ENCODE measurements around the gene SUN2.

Gene SUN2

GRCh38 chr22:38697425-38698089 is 58.2 kb downstream of the SUN2 start:
- DNase-seq (ENCODE audit: low read depth in 2 of 2), result no peak

GRCh38 chr22:38696606-38697424 is 59.0 kb downstream of the SUN2 start:
- DNase-seq (ENCODE audit: low read depth in 2 of 2), result no peak

- DNase-seq (ENCODE audit: low read depth in 2 of 2), result no peak
Measured at GRCh38 chr22:38694940-38695339, 60.9 kb downstream of the SUN2 start.

DNA sequence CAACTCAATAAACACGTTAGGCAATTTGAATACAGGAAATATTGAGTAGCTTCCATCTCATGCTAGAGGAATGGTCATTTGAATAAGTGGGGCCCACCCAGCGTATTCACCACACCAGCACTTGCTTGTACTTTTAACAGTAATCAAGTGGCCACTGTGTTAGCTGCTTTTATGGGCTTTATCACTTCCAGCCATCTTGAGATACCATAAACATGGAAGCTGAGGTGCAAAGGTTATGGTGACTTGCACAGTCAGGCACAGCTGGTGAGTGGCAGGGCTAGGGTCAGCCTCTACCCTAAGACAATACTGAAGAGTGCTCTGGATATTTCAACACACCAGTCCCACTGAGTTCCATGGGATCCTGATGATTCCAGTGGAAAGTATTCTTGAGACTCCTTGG is 61.7 kb downstream of the SUN2 start:
- DNase-seq (ENCODE audit: low read depth in 2 of 2), result no peak

GRCh38 chr22:38689651-38690050 is 66.1 kb downstream of the SUN2 start:
- no peak for DNase-seq (ENCODE audit: low read depth in 2 of 2)

DNA sequence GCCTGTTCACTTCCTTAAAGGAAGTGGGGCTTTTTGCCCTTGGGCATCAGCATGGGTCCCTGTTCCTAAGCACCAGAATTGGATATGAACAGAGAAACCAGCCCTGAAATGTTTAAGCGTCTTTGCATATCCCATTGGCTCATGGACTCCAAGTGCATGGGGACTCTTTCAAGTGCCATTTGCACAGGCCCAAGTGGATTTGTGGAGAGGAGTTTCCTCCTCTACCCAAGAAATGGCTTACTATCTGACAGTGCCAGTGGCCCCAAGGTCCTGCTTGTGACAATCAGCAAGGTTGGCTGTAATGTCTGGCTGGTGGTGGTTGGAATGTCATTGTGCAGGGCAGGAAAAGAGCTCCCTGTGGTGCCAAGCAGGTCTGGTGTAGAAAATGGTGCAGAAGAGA is 70.0 kb downstream of the SUN2 start:
- no peak for DNase-seq (ENCODE audit: low read depth in 2 of 2)

GRCh38 chr22:38684895-38685294 is 70.9 kb downstream of the SUN2 start:
- no peak for DNase-seq (ENCODE audit: low read depth in 2 of 2)
